Neural cell (in vitro differentiated cells): ENCODE measurements around the gene ZFYVE28.

ENCODE experiments used
- CTCF ChIP-seq: fragments of 450-650 bp; IDR thresholded peaks from 2 replicates; pipeline ENCODE4 v1.5.1; 2014; ENCODE audit warnings: antibody characterized with exemption, mild to moderate bottlenecking, moderate library complexity; ENCODE audit not compliant: poor library complexity, severe bottlenecking
- EP300 ChIP-seq: fragments of 450-650 bp; conservative IDR thresholded peaks from 2 replicates; pipeline ENCODE4 v1.6.1; 2014; ENCODE audit warnings: antibody characterized with exemption, mild to moderate bottlenecking, moderate library complexity; ENCODE audit not compliant: poor library complexity, severe bottlenecking
- EZH2 ChIP-seq: fragments of 200-600, 300-800 bp; shearing (Covaris generic), sonication (generic); IDR thresholded peaks from 2 replicates; pipeline ENCODE4 v1.6.1; 2014; ENCODE audit warnings: antibody characterized with exemption, low read length, borderline replicate concordance, mild to moderate bottlenecking; ENCODE audit not compliant: insufficient read depth, poor library complexity, severe bottlenecking
- MXI1 ChIP-seq: fragments of 450-650 bp; conservative IDR thresholded peaks from 2 replicates; pipeline ENCODE4 v1.6.1; 2014; ENCODE audit warnings: antibody characterized with exemption, mild to moderate bottlenecking; ENCODE audit not compliant: poor library complexity, severe bottlenecking
- POLR2AphosphoS5 ChIP-seq: IDR thresholded peaks from 2 replicates; pipeline ENCODE4 v1.6.1; 2012
- RAD21 ChIP-seq: fragments of 450-650 bp; conservative IDR thresholded peaks from 2 replicates; pipeline ENCODE4 v1.6.1; 2014; ENCODE audit warnings: antibody characterized with exemption, mild to moderate bottlenecking, moderate library complexity
- REST ChIP-seq: IDR thresholded peaks from 2 replicates; pipeline ENCODE4 v1.6.1; 2012; ENCODE audit warnings: borderline replicate concordance
- TAF1 ChIP-seq: IDR thresholded peaks from 2 replicates; pipeline ENCODE4 v1.6.1; 2012; ENCODE audit warnings: low read depth

- no peak for TF ChIP-seq CTCF
- no peak for TF ChIP-seq TAF1
- no peak for TF ChIP-seq POLR2AphosphoS5
- TF ChIP-seq EZH2, result no peak
- TF ChIP-seq REST, result no peak
- no peak for TF ChIP-seq MXI1
- no peak for TF ChIP-seq EP300
- TF ChIP-seq RAD21, result no peak
Observed at GRCh38 chr4:2371765-2372487, 46.5 kb downstream of the ZFYVE28 start.
